GM12874 (cell line): ENCODE measurements around the gene CYYR1.

Experiments
- CTCF ChIP-seq: IDR thresholded peaks from 2 replicates; pipeline ENCODE4 v1.5.1; 2011; ENCODE audit warnings: low read depth, mild to moderate bottlenecking, control low read depth, low read length, moderate library complexity; ENCODE audit not compliant: insufficient read depth

CYYR1 gene

DNA sequence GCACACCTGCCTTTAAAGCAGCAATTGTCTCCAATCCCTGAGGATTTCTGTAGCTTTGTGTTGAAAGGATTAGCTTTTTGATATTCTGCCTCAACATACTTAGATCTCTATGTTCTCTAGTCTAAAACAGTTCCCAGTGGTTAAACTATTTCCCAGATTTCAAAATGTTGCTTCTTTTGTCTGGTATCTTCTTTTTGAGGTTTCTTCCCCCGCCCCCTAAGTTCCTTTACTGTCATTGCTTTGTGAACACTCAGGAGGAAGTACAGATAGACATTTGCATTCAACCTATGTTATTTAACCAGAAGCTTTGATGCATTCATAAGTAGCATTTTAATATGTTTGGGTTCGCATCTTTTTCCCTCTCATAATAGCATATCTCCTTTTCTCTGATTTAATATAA is 33.5 kb downstream of the CYYR1 start:
- TF ChIP-seq CTCF: no peak

GRCh38 chr21:26534517-26534916 is 38.6 kb downstream of the CYYR1 start:
- no peak for TF ChIP-seq CTCF

DNA sequence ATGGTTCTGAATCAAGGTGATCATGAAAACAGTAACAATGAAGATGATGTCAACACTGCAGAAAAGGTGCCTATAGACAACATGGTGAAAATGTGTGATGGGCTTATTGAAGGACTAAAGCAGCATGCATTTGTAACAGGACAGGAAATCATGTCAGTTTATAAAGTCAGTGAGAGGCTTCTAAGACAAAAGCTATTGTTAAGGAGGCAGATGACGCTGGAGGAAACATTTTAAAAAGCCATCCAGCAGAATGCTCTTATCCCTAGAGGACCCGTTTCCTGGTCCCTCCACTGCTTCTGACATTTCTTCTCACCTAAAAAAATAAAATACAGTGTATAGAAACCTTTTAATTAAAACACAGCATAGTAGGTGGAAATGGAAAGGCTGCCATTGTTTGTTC is 40.9 kb downstream of the CYYR1 start:
- TF ChIP-seq CTCF: no peak

DNA sequence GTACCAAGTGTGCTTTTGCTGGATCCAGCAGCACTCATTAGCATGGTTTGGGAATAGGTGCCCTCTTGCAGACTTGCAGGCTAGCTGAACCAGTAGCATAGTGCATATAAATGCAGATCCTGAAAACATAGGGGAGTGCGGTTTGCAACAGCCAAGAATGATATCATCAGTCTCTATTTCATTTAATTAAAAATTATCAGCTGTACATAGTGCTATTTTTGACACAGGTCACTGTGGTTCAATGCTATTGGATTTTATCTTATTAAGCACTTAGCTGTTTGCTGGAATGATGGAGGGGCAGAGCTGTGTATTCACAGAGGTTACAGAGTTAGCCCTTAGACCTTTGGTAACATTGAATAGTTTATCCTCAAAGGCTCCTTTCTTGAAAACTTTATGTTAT is 43.6 kb downstream of the CYYR1 start:
- no peak for TF ChIP-seq CTCF

- no peak for TF ChIP-seq CTCF
Observed at GRCh38 chr21:26528882-26529281, 44.2 kb downstream of the CYYR1 start.

GRCh38 chr21:26522704-26523103 is 50.4 kb downstream of the CYYR1 start:
- no peak for TF ChIP-seq CTCF

- no peak for TF ChIP-seq CTCF
Observed at GRCh38 chr21:26519142-26519541, 53.9 kb downstream of the CYYR1 start.

- no peak for TF ChIP-seq CTCF
Observed at GRCh38 chr21:26515257-26515656, 57.8 kb downstream of the CYYR1 start.
